WTC11 (cell line): ENCODE results near the gene ZNF598.

Experiments
- ATF3 ChIP-seq: sonication (generic); formaldehyde crosslinking; conservative IDR thresholded peaks from 2 replicates; pipeline ENCODE4 v1.8.1; 2022; ENCODE audit warnings: mild to moderate bottlenecking, missing genetic modification reagents
- CBFB ChIP-seq: sonication (generic); formaldehyde crosslinking; IDR thresholded peaks from 2 replicates; pipeline ENCODE4 v1.8.1; 2022; ENCODE audit warnings: mild to moderate bottlenecking, low read depth, missing genetic modification reagents
- CTCF ChIP-seq: fragments of 200-600 bp; IDR thresholded peaks from 2 replicates; pipeline ENCODE4 v1.8.0; 2022; ENCODE audit warnings: antibody characterized with exemption
- E2F4 ChIP-seq: sonication (generic); formaldehyde crosslinking; IDR thresholded peaks from 2 replicates; pipeline ENCODE4 v1.8.1; 2022; ENCODE audit warnings: low read depth, mild to moderate bottlenecking, moderate library complexity, missing genetic modification reagents, borderline replicate concordance
- GABPB1 ChIP-seq: sonication (generic); formaldehyde crosslinking; IDR thresholded peaks from 2 replicates; pipeline ENCODE4 v1.8.1; 2023; ENCODE audit warnings: mild to moderate bottlenecking, missing genetic modification reagents
- IRF2 ChIP-seq: sonication (generic); formaldehyde crosslinking; IDR thresholded peaks from 2 replicates; pipeline ENCODE4 v1.8.0; 2022; ENCODE audit warnings: low read depth, missing genetic modification reagents, borderline replicate concordance
- MAX ChIP-seq: sonication (generic); formaldehyde crosslinking; IDR thresholded peaks from 2 replicates; pipeline ENCODE4 v1.8.0; 2022; ENCODE audit warnings: mild to moderate bottlenecking, missing genetic modification reagents
- PRRX2 ChIP-seq: fragments of 250-450 bp; sonication (Bioruptor Pico); IDR thresholded peaks from 2 replicates; pipeline ENCODE4 v1.8.0; 2021; ENCODE audit warnings: mild to moderate bottlenecking
- SMAD3 ChIP-seq: sonication (generic); formaldehyde crosslinking; IDR thresholded peaks from 2 replicates; pipeline ENCODE4 v1.8.0; 2022; ENCODE audit warnings: missing genetic modification reagents, mild to moderate bottlenecking, borderline replicate concordance
- TEAD1 ChIP-seq: sonication (generic); formaldehyde crosslinking; IDR thresholded peaks from 2 replicates; pipeline ENCODE4 v1.8.0; 2022; ENCODE audit warnings: mild to moderate bottlenecking, missing genetic modification reagents
- ZMAT4 ChIP-seq: fragments of 250-450 bp; sonication (Bioruptor Pico); IDR thresholded peaks from 2 replicates; pipeline ENCODE4 v1.9.0; 2021; ENCODE audit warnings: mild to moderate bottlenecking
- ZNF532 ChIP-seq: fragments of 250-450 bp; sonication (Bioruptor Pico); IDR thresholded peaks from 2 replicates; pipeline ENCODE4 v1.9.0; 2021; ENCODE audit warnings: mild to moderate bottlenecking, borderline replicate concordance

GRCh38 chr16:1987198-1987597 lies 22.4 kb downstream of the ZNF598 start:
- TF ChIP-seq MAX (CRISPR knock-in tag): no peak
- no peak for TF ChIP-seq CBFB (CRISPR knock-in tag)
- TF ChIP-seq CTCF: no peak
- no peak for TF ChIP-seq SMAD3 (CRISPR knock-in tag)
- no peak for TF ChIP-seq ATF3 (CRISPR knock-in tag)
- TF ChIP-seq E2F4 (CRISPR knock-in tag): no peak
- TF ChIP-seq IRF2: no peak
- no peak for TF ChIP-seq ZNF532 (CRISPR knock-in tag)
- no peak for TF ChIP-seq TEAD1 (CRISPR knock-in tag)
- TF ChIP-seq GABPB1 (CRISPR knock-in tag): no peak
- no peak for TF ChIP-seq ZMAT4
- TF ChIP-seq PRRX2 (CRISPR knock-in tag): no peak
